ENCODE data around the gene IGHMBP2.

The IGHMBP2 gene

DNA sequence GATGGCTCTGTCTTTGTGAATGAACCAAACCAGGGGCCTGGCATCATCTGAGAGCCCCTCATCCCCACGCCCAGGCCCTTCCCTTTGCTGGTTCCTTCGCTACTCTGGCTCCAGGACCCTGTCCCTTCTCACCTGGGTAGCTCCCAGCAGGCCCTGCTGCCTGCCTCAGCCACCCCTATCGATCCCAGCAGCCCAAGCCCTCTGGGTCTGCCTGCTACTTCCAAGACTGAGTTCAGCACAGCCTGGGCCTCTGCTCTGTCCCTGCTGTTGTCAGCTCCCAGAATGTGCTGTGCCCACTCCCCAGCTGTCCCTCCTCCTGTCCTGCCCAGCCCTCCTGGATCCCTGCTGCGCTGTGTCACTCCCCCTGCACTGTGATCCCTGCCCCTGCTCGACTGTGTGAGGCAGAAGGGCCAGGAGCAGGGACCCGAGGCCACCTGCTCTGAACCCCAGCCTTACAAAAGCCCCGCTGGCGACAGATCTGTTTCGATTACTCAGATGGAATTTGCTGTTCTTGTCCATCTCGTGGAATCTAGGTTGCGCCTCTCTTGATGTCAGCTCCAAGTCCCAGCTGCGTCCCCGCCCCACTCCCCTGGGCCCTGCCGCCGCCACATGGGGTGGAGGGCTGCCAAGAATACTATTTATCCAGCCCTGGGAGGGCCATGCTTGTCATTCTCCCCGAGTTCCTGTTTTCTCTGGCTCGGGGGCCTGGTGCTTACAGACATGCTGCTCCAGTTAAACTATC is 13.0 kb upstream of the IGHMBP2 start:
- no peak for DNase-seq

DNA sequence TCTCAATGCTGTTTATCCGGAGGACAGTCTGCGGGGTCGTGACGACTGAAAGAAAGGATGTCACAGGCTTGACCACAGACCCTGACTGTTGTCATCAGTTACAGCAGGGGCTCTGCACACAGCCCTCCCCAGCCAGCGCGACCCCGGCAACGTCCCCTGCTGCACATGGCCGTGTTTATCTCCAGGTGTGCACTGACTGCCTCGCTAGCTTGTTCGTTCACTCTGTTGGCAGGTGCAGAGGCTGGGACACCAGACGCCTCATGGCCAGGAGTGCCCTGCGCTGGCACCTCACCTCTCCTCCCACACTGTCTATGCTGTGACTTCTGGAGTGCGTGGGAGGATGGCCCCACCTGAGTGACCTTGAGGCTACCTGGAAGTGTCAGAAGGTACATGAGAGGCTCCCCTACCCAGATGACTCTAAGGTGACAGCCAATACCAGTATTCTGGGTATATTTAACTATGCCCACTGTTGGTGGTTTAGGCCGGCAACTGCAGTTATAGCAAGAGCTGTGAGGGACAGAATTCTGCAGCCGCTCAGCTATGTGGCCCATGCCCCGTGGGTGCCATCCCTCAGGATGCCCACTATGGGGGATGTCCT is 12.2 kb upstream of the IGHMBP2 start:
- no peak for DNase-seq

DNA sequence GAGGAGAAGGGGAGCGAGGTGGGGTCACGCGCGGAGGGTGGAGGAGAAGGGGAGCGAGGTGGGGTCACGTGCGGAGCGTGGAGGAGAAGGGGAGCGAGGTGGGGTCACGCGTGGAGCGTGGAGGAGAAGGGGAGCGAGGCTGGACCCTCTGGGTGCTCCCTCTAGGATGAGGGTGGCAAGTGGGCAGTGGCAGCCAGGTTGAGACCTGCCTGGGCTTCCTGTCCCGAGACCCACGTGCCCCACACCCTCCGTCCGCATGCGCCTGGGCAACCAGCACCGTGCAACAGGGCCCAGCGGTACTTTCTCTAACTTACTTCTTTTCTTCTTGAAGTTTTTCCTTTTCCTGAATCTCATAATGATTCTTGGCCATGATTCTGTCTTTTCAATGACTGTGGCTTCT is 11.1 kb upstream of the IGHMBP2 start:
- DNase-seq, result no peak

DNA sequence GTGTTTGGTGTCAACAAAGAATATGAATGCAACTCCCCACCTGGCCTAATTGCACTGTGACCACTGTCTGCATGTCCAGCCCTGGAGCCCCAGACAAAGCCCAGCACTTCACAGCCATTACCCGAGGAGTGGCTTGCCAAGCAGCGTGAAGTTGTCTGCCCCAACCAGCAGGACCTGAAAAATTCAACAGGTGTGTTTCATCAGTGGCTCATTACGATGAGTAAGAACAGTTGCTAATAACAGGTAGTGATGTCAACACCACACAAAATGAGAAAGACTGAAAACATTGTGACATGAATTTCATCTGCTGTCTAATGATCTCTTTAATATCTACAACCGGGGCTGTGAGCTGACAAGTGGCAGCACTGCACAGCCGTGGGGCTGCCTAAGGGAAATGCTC is 10.4 kb upstream of the IGHMBP2 start:
- DNase-seq, result no peak

DNA sequence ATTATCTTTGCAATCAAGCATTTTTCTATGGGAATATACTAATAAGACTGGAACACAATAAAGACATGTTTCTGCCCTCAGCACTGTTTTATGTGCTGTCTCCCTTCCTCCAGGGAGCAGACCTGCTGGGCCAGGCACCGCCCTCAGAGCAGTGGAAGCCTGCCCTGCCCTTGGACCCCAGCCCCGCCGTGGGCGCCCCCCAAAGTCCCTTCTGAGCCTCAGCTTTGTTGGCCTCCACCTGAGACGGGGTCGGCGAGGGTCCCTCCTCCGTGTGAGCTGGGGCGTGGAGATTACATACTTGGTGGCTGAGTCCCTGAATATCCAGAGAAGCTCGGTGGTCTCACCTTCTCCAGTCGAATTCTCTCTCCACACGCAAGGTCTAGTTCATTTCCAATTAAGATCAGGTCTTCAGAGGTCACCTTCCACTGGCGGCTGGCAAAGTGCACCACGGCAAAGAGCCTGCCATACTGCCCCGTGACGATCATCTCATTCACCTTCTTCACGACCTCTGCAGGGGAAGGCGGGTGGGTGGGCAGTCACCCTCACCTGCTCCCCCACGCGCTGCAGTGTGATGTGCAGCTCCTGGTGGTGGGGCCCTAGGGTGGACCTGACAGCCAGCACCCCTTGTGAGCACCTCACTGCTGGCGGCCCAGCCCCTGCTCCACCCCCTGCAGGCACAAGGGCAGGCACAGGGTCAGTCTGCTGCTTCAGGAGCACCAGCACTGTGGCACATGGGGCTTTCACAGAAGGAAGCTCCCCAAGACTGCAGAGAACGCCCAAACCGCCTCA is 7.3 kb upstream of the IGHMBP2 start:
- DNase-seq, result no peak

DNA sequence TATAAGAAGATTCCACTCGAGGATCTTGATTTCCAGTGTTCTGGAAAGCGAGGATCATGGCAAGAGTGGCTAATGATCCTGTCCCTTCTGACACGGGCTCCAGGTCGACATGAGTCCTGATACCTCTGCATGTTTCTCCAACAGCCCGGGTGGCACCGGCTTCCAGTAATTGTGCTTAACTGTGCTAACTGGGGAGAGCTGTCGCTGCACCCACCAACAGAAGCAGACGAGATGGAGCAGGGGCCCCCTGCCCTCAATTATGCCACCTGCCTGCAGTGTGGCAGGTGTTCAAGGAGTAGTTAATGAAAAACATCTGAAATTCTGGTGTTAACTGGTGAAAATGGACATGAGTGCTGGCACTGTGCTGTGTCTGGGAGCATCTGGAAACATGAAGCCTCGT is 6.2 kb upstream of the IGHMBP2 start:
- no peak for DNase-seq

DNA sequence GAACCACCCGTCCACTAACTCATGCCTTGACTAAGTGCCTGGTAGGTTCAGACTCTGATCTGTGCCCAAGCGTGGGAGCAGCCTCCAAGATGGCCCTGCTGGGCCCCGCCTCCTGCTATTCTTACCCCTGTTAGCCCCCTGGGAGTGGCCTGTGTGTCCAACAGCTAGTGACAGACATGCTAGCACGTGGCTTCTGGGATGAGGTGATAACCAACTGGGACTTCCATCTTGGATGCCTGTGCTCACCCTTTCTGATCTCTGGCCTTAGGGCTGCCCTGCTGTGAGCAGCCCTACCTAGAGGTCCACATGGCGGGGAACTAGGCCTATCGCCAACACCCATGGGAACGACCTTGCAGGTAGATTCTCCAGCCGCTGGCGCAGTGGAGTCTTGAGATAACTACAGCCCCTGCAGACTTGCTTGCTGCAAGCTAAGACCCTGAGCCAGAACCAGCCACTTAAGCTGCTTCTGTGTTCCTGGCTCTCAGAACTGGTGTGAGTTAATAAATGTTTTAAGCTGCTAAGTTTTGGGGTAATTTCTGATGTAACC is 2.8 kb upstream of the IGHMBP2 start:
- no peak for DNase-seq

DNA sequence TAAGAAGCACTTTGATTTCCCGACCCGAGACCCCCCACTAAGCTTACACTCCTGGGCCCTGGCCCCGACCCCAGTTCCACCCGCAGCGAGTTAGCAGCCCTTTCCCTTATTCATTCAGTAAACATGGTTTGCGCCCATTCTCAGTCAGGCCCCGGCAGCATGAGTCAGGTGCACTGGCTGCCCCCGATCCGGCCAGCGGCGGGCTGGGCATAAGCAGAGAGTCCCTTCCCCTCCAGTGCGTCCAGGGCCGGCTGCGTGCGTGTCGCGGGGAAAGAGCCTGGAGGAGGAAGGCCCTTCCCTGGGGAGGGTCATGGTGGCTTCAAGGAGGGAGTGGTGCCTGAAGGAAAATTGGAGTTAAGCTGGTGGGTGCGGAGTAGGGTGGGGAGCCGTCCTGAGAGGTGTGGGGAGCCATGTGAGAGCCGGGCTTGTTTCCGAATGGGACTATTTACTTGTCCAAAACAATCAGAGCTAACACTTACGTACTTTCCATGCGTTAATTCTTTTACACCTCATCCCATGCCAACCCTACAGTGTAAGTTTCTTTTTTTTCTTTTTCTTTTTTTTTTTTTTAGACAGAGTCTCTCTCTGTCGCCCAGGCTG is 657 bp downstream of the IGHMBP2 start:
- DNase-seq, result peak; percentile 16

DNA sequence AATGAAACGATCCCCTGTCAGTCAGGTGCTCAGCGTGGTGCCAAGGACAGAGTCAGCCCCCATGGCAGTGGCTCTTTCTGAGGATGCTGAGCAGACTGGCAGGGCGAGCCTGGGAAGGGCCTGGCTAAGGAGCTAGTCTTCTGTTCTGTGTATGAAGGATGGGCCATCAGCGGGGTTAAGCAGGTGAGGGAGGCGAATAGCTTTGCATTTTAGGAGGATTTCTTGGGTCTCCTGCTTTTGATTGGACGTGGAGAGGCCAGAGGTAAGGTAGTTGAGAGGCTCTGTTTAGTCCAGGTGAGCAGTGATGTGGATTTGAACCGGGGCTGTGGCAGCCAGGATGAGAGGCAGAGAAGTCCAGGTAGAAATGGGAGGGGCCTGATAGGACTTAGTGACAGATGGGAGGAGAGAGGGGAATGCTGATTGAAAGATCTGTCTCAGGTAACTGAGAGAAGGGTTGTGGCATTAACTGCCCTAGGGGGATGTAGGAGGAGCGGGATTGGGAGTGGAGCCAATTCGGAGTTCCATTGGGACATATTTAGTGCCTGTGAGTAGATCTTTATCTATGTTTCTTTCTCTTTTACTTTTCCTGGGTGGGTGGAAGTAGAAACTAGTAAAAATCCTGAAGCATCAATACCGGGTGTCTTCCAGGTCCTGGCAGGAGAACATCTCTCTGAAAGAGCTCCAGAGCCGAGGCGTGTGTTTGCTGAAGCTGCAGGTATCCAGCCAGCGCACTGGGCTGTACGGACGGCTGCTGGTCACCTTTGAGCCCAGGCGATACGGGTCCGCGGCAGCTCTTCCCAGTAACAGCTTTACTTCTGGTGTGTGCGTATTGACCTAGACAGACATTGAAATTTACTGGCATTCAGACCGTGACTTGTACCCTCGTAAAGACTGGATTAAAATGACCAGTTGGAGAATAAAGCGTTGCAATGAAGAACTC is 2.0 kb downstream of the IGHMBP2 start:
- no peak for DNase-seq

DNA sequence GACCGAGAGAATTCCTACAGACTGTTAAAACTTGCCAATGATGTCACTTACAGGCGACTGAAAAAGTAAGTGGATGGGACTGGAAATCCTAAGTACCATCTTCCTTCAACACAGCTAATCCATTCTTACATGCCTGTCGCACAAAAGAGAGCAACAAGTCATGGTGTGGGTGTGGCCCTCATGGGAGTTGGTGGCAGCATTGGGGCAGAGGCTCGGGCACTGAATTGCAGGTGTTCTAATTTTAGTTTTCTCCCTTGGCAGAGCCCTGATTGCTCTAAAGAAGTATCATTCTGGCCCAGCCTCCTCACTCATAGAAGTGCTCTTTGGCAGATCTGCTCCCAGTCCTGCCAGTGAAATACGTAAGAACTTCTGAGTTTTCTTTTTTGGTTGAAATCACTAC is 4.6 kb downstream of the IGHMBP2 start:
- DNase-seq, result no peak

DNA sequence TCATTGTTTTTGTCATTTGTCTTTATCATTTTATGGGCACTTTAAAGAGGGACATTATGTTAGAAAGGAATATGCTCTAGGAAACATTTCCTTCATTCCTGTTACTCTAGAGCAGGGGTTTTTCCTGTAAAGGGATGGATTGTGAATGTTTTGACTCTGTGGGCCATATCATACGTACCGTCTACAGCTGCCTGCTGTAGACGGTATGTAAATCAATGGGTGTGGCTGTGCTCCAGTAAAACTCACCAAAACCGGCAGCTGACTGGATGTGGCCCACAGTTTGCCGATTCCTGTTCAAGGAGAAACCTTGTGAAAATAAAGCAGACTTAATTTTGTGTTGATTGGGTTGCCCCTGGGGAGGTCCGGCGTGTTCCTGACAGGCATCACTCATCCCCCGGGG is 7.3 kb downstream of the IGHMBP2 start:
- DNase-seq, result no peak

DNA sequence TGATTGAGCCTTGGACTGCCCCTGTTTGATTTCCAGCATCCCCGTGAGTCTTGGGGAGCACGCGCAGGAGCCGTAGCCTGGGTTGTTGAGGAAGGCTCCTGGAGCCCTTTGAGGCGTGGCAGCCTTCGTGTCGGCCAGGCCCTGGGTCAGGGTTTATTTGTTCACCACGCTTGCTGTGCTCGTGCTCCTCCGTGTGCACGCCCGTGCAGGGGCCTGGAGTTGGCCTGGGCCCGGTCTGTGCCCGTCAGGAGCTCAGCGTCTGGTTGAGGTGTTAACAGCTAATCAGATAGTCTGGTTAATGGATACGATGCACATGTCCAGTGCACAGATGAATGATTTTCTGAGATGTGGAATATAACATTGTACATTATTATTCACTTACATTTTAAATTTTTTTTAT is 8.0 kb downstream of the IGHMBP2 start:
- DNase-seq, result no peak

DNA sequence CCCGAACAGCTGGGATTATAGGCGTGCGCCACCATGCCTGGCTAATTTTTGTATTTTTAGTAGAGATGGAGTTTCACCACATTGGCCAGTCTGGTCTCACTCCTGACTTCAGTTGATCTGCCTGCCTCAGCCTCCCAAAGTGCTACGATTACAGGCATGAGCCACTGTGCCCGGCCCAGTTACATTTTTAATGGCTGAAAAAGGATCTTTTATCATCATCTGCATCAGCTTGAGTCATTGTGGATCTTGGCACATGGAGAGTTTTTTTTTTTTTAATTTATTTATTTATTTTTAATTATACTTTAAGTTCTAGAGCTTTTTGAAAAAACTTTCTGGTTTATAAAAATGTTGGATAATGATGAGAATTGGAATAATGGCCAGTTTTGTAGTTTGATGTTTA is 8.6 kb downstream of the IGHMBP2 start:
- no peak for DNase-seq

DNA sequence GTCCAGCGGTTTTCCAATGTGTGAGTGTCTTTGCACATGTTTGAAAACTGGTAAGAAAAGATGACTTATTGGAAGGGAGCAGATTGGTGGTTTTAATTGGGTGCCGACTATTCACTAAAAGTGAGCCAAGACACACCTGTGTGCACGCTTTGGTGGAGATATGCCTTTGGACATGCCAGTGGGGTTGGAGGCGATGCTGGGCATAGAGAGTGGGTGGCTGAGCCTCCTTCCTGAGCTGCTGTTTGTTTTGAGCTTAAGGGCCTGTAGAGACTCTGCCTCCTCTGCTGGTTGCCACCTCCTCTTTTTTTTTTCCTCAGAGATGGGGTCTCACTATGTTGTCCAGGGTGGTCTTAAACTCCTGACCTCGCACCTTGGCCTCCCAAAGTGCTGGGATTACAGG is 9.5 kb downstream of the IGHMBP2 start:
- DNase-seq, result no peak

DNA sequence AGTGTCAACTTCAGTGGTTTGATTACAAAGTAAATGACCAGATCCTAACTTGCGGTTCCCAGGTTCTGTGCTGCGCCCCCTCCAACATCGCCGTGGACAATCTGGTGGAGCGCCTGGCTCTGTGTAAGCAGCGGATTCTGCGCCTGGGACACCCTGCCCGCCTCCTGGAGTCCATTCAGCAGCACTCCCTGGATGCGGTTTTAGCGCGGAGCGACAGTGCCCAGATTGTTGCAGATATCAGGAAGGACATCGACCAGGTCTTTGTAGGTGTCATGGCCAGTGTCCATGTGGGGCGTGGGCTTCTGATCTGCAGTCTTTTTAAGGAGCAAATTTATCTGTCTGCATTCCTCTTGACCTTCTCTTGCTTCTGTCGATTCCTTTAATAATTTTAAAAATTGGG is 11.1 kb downstream of the IGHMBP2 start:
- no peak for DNase-seq

DNA sequence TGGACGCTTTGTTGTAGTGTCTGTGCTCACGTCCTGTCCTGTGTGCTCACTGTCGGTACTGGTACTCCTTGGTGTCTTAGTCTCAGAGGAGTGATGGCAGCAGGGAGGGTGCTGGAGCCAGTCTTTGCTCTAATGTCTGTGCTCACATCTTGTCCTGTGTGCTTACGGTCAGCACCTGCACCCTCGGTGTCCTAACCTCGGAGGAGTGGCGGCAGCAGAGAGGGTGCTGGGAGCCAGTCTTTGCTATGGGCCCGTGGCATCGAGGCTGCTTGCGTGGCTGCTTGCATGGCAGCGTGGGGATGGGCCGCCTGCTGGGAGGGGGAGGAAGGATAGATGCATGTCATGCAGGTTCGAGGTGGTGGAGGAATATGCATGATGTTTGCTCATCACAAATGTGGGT is 12.7 kb downstream of the IGHMBP2 start:
- DNase-seq, result no peak

DNA sequence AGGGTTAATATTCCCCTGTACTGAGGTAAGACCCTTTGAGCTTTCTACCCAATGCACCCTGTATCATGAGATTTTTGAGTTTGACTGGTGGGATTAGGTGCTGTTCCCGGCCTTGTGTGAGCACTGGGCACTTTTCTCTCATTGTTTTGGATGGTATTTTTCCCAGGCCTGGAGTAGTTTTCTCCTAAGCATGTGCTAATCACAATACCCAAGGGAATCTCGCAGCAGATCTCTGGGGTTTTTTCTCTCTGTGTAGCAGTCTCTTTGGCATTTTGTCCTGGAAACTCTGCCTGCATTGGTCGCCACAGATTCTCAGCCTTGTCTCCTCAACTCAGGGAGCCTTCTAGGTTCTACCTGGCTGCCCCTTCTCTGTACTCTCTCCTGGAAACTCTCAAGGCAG is 19.9 kb downstream of the IGHMBP2 start:
- no peak for DNase-seq

DNA sequence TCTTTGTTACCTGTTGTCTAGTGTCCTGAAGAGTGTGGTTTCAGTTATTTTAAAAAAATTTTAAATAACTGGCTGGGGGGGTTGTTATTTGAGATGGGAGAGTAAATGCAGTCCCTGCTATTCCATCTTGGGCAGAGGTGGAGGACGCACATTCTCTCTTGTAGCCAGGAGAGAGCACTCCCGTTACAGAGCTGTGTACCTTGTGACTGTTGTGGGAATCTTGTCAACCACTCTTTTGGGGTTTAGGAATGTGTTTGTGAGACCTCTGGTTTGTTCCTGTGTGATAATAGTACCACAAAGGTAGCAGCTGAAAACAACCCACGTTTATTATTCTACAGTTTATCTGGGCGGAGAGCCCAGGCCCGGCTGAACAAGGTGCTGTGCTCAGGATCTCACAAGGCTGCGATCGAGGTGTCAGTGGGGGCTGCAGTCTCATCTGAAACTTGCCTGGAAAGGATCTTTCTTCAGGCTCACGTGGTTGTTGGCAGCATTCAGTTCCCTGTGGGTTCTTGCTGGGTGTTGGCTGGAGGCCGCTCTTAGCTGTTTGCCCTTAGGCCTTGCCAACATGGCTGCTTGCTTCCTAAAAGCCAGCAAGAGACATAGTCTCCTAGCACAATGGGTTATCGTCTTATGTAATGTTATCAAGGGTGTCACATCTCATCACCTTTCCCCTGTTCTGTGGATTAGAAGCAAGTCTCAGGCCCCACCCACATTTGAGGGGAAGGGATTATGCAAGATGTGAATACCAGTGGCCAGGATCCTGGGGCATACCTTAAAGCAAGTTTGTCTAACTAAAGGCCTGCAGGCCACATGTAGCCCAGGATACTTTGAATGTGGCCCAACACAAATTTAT is 20.6 kb downstream of the IGHMBP2 start:
- DNase-seq, result no peak

DNA sequence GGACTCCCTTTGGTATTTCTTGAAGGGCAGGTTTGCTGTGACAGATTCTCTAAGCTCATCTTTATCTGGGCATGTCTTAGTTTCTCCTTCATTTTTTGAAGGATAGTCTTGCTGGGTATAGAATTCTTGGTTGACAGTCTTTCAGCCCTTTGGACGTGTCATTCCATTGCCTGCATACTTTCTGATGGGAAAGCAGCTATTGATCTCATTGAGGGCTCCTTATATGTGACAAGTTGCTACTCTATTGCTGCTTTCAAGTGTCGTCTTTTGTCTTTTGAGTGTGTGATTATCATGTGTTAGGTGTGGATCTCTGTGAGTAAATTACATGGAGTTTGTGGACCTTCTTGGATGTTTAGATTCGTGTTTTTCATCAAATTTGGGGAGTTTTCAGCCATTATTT is 21.9 kb downstream of the IGHMBP2 start:
- DNase-seq, result no peak

DNA sequence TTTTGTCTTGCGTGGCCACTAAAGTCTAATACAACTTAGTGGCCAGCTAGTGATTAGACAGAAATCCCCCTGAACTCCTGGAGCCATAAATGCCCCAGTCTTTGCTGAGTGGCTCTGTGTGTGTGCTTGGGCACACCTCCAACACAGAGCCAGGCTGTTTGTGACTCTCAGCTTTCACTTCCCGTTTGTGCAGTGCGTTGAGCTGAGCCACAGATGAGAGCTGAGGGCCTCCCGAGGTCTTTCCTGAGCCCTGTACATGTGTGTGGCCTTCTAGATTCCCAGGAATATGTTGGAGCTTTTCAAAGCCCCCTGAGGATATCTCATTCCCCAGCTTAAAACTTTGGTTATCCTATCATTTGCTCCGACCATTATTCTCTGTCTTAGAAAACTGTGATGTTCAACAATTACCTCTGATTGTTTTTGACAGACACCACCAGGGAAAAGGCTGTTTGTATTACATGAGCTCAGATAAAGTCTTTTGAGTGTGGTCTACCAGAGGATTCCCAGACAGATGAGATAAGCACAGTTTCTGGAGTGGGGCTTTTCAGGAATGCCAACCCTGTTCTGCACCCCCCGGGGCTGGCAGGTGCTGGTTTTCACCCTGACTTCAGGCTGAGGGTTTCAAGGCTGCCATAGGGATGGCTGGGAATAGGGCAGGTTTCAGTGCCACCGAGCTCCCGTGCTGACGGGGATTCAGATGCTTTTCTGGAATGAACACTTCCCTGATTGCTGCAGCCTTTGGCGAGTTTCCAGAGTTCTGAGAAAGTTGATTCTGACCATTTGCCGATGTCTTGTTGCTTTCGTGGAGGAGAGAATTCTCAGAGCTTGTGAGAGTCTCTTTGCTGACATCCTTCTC is 23.8 kb downstream of the IGHMBP2 start:
- no peak for DNase-seq

Data from activated gamma-delta T cell treated with Interleukin-2 at 50 U/mL for 16 hours (primary cell).